Urothelium cell line (cell line): Measurements from ENCODE around the gene SPON2.
A peak's percentile ranks its signal among the peaks of the same experiment; 100 is the strongest.

Experiments
- DNase-seq: peaks from one replicate; pipeline ENCODE4 v3.0.0; 2011; ENCODE audit warnings: low spot score, mixed read lengths
- FAIRE-seq: peaks from 2 replicates; lab custom pipeline; 2011; peaks lifted over from hg19 to GRCh38; lab: Jason Lieb, UNC

Gene SPON2

GRCh38 chr4:1172971-1173757 lies 781 bp upstream of the SPON2 start:
- no peak for FAIRE-seq
- no peak for DNase-seq

- FAIRE-seq (no peak), DNase-seq (no peak)
Observed at GRCh38 chr4:1171311-1172227, 814 bp downstream of the SPON2 start.

GRCh38 chr4:1170976-1171310 lies 1.4 kb downstream of the SPON2 start:
- DNase-seq (no peak), FAIRE-seq (no peak)

GRCh38 chr4:1170156-1170975 lies 2.0 kb downstream of the SPON2 start:
- DNase-seq (no peak), FAIRE-seq (no peak)

GRCh38 chr4:1169691-1170096 lies 2.7 kb downstream of the SPON2 start:
- FAIRE-seq (no peak), DNase-seq (no peak)

GRCh38 chr4:1169171-1169671 lies 3.2 kb downstream of the SPON2 start:
- DNase-seq (no peak), FAIRE-seq (no peak)

- DNase-seq (no peak), FAIRE-seq (no peak)
Observed at GRCh38 chr4:1168191-1169101, 3.9 kb downstream of the SPON2 start.

- peak; percentile 50 for FAIRE-seq
Observed at GRCh38 chr4:1167244-1167949, 5.0 kb downstream of the SPON2 start.

GRCh38 chr4:1166509-1167243 lies 5.7 kb downstream of the SPON2 start:
- FAIRE-seq (no peak), DNase-seq (no peak)

More at GRCh38 chr4:1167244-1167949, 5.0 kb downstream of the SPON2 start:
- peak; percentile 82 for DNase-seq

- FAIRE-seq (no peak), DNase-seq (no peak)
Observed at GRCh38 chr4:1164956-1165545, 7.3 kb downstream of the SPON2 start.

- FAIRE-seq (no peak), DNase-seq (no peak)
Observed at GRCh38 chr4:1164444-1164843, 7.9 kb downstream of the SPON2 start.

GRCh38 chr4:1164040-1164439 lies 8.3 kb downstream of the SPON2 start:
- FAIRE-seq = no peak
- no peak for DNase-seq

- no peak for FAIRE-seq
- no peak for DNase-seq
Observed at GRCh38 chr4:1160351-1160750, 12.0 kb downstream of the SPON2 start.

- no peak for FAIRE-seq
- no peak for DNase-seq
Observed at GRCh38 chr4:1156069-1156468, 16.3 kb downstream of the SPON2 start.

- no peak for DNase-seq
- no peak for FAIRE-seq
Observed at GRCh38 chr4:1155314-1155713, 17.1 kb downstream of the SPON2 start.

GRCh38 chr4:1154523-1155182 lies 17.7 kb downstream of the SPON2 start:
- DNase-seq = peak; percentile 23
- FAIRE-seq = no peak

- FAIRE-seq = no peak
- DNase-seq = no peak
Observed at GRCh38 chr4:1154126-1154522, 18.3 kb downstream of the SPON2 start.
